Measurements from ENCODE around the gene SIGLEC10. TPM values are rescaled to one million over a fixed set of nuclear protein-coding genes. Genes with fewer than 3 reads are reported as not detected.

SIGLEC10 gene
- total RNA-seq, 4 donors from 2014 or later = 2.1 to 21.9 (median 7.3) TPM

- no peaks in the 10 kb centered on the region for H3K27me3 ChIP-seq
- WGBS, 2 donors = 88 to 95% methylated on average over 4 of the region's 4 CpGs
- DNase-seq (ENCODE audit: low spot score in 2 of 2) = no peak
- no peaks in the 10 kb centered on the region for H3K4me1 ChIP-seq
- no peak for TF ChIP-seq CTCF (IDR thresholded peaks at IDR 0.05)
- no peak for TF ChIP-seq POLR2A (IDR thresholded peaks at IDR 0.05)
- TF ChIP-seq EP300 (IDR thresholded peaks at IDR 0.05) = no peak
- no peaks in the 10 kb centered on the region for H3K36me3 ChIP-seq
- H3K9me3 ChIP-seq = no peaks in the 10 kb centered on the region
- H3K27ac ChIP-seq = no peak overlapping the region
- no peak overlapping the region for H3K4me3 ChIP-seq
Observed at GRCh38 chr19:51382004-51382403, 35.4 kb downstream of the SIGLEC10 start.

- no peak overlapping the region for H3K27ac ChIP-seq
- no peaks in the 10 kb centered on the region for H3K27me3 ChIP-seq
- no peaks in the 10 kb centered on the region for H3K36me3 ChIP-seq
- 94% methylated on average over 9 of the region's 9 CpGs for WGBS, 2 donors
- no peak overlapping the region for H3K4me3 ChIP-seq
- no peaks in the 10 kb centered on the region for H3K4me1 ChIP-seq
- TF ChIP-seq EP300 (IDR thresholded peaks at IDR 0.05) (no peak), CTCF (IDR thresholded peaks at IDR 0.05) (no peak), POLR2A (IDR thresholded peaks at IDR 0.05) (no peak)
- no peak for DNase-seq (ENCODE audit: low spot score in 2 of 2)
- no peaks in the 10 kb centered on the region for H3K9me3 ChIP-seq
Observed at GRCh38 chr19:51380379-51380778, 37.1 kb downstream of the SIGLEC10 start.

GRCh38 chr19:51377422-51377821 is 40.0 kb downstream of the SIGLEC10 start:
- Histone ChIP-seq H3K4me1 (no peaks in the 10 kb centered on the region), H3K27ac (no peak overlapping the region), H3K36me3 (no peaks in the 10 kb centered on the region), H3K9me3 (no peaks in the 10 kb centered on the region), H3K4me3 (no peak overlapping the region), H3K27me3 (no peaks in the 10 kb centered on the region)
- no peak for DNase-seq (ENCODE audit: low spot score in 2 of 2)
- WGBS, 2 donors = 77 to 89% methylated on average over 2 of the region's 2 CpGs
- no peak for TF ChIP-seq EP300 (IDR thresholded peaks at IDR 0.05)
- no peak for TF ChIP-seq CTCF (IDR thresholded peaks at IDR 0.05)
- no peak for TF ChIP-seq POLR2A (IDR thresholded peaks at IDR 0.05)

- Histone ChIP-seq H3K27me3 (no peaks in the 10 kb centered on the region), H3K4me3 (no peak overlapping the region), H3K27ac (no peak overlapping the region), H3K9me3 (no peaks in the 10 kb centered on the region), H3K4me1 (no peaks in the 10 kb centered on the region), H3K36me3 (no peaks in the 10 kb centered on the region)
- TF ChIP-seq POLR2A (IDR thresholded peaks at IDR 0.05) (no peak), EP300 (IDR thresholded peaks at IDR 0.05) (no peak), CTCF (IDR thresholded peaks at IDR 0.05) (no peak)
- 81 to 84% methylated on average over 8 to 11 of the region's 11 CpGs for WGBS, 2 donors
- no peak for DNase-seq (ENCODE audit: low spot score in 2 of 2)
Observed at GRCh38 chr19:51375504-51376221, 41.8 kb downstream of the SIGLEC10 start.

- Histone ChIP-seq H3K36me3 (no peaks in the 10 kb centered on the region), H3K4me3 (no peak within 1 kb of the TSS), H3K4me1 (peaks cover 0 to 9% (median 0%) of the 10 kb centered on the region in 4 donors), H3K9me3 (no peaks in the 10 kb centered on the region), H3K27me3 (no peaks in the 10 kb centered on the region), H3K27ac (peak within 1 kb of the TSS in 1 of 4 donors; percentile 53)
- WGBS, 2 donors = 42 to 47% methylated on average over 9 of the region's 9 CpGs
- TF ChIP-seq CTCF (IDR thresholded peaks at IDR 0.05) = no peak
- no peak for TF ChIP-seq POLR2A (IDR thresholded peaks at IDR 0.05)
- TF ChIP-seq EP300 (IDR thresholded peaks at IDR 0.05) = no peak
- DNase-seq (ENCODE audit: low spot score in 2 of 2) = no peak
Observed at GRCh38 chr19:51372649-51373504, 44.6 kb downstream of the SIGLEC10 start, which contains the start of gene NKG7. TSS of gene NKG7 (minus strand) at chr19:51372654. CDS start at chr19:51372535, 119 bp downstream.

All from tibial nerve (tissue), 4 donors.